Fibroblast of the aortic adventitia (primary cell): ENCODE results near the gene CDCA5. TPM values are rescaled to one million over a fixed set of nuclear protein-coding genes. Genes with fewer than 3 reads are reported as not detected.

ENCODE experiments used
- DNase-seq: peaks from one replicate; pipeline ENCODE4 v3.0.0-alpha.2; 2010; ENCODE audit warnings: low read depth
- H3K4me3 ChIP-seq: 2 replicates; pipeline ENCODE4 v1.5.1; 2011; ENCODE audit warnings: low read depth, mild to moderate bottlenecking, control low read depth, low read length, moderate library complexity
- CTCF ChIP-seq: IDR thresholded peaks from 2 replicates; pipeline ENCODE4 v1.5.1; 2011; ENCODE audit warnings: mild to moderate bottlenecking, low read length, control low read depth, inconsistent platforms; ENCODE audit not compliant: insufficient read depth
- total RNA-seq: library from RNA; depleted of rRNA; stranded (reverse); fragments of >200 nt; gene quantifications from 2 replicates; pipeline ENCODE4 v1.2.3, GENCODE V29; 2012; ENCODE audit warnings: low replicate concordance

The CDCA5 gene
- 2.5 and 19.3 TPM in 2 replicates for total RNA-seq

- no peak for TF ChIP-seq CTCF
Measured at GRCh38 chr11:65083834-65084597, at the start of gene CDCA5, which contains the start of gene ZFPL1. TSS of gene CDCA5 (minus strand) at chr11:65084040. CDS start at chr11:65083978, 62 bp downstream. TSS of gene ZFPL1 (plus strand) at chr11:65084222. CDS start at chr11:65084699, 477 bp downstream.

GRCh38 chr11:65132988-65133700 lies 49.3 kb upstream of the CDCA5 start:
- DNase-seq = no peak
- TF ChIP-seq CTCF = no peak
- peak overlapping the region; percentile 94 for H3K4me3 ChIP-seq

More at GRCh38 chr11:65083834-65084597, at the start of gene CDCA5, which contains the start of gene ZFPL1:
- peak within 1 kb of the TSS; percentile 95 for H3K4me3 ChIP-seq
- DNase-seq = peak; percentile 95

- no peak for TF ChIP-seq CTCF
- peak overlapping the region; percentile 94 for H3K4me3 ChIP-seq
- no peak for DNase-seq
Measured at GRCh38 chr11:65132238-65132987, 48.6 kb upstream of the CDCA5 start.

- H3K4me3 ChIP-seq = no peak overlapping the region
- TF ChIP-seq CTCF = no peak
- DNase-seq = no peak
Measured at GRCh38 chr11:65131895-65132237, 48.0 kb upstream of the CDCA5 start.

GRCh38 chr11:65131417-65131776 lies 47.6 kb upstream of the CDCA5 start:
- no peak for TF ChIP-seq CTCF
- H3K4me3 ChIP-seq = no peak overlapping the region
- no peak for DNase-seq

- no peak for TF ChIP-seq CTCF
- H3K4me3 ChIP-seq = no peak overlapping the region
- DNase-seq = no peak
Measured at GRCh38 chr11:65130631-65131416, 47.0 kb upstream of the CDCA5 start.
